Stimulated activated CD8-positive, alpha-beta memory T cell treated with anti-CD3 and anti-CD28 coated beads, Interleukin-12 subunit alpha, Interleukin-12 subunit beta, amount 100 ng/mL, for 1 hour (primary cell): ENCODE results near the gene INAFM1.

Experiments
- DNase-seq: peaks from one replicate; pipeline ENCODE4 v3.0.0-alpha.2; 2020; ENCODE audit warnings: low read depth

The INAFM1 gene

DNA sequence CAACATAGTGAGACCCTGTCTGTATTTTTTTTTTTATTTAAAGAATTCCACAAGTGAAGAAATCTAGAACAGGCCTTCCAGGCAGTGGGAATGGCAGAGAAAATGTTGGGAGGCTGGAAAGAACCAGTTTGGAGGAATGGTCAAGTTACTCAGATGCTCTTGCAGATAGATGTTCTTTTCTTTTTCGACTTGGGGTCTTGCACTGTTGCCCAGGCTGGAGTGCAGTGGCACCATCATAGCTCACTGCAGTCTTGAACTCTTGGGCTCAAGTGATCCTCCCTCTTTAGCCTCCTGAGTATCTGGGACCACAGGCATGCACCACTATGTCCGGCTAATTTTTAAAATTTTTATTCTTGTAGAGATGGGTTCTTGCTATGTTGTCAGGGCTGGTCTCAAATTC is 35.6 kb downstream of the INAFM1 start:
- no peak for DNase-seq

DNA sequence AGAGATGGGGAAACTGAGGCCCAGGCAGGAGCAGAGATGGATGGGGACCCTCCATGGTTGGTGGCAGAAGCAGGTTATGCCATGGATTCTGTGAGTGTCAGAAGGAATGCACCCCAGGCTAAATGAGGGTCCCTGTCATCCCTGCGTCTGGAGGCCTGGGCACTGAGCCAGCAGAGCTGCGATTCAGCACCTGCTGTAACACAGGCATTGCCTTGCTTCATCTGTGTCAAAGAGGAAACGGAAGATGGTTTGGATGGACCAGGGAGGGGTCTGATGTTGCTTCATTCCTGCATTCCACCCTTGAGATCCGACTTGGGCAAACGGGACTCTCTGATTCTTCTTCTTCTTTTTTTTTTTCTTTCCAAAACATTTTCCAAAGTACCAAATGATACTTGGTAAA is 36.1 kb downstream of the INAFM1 start:
- DNase-seq: no peak

DNA sequence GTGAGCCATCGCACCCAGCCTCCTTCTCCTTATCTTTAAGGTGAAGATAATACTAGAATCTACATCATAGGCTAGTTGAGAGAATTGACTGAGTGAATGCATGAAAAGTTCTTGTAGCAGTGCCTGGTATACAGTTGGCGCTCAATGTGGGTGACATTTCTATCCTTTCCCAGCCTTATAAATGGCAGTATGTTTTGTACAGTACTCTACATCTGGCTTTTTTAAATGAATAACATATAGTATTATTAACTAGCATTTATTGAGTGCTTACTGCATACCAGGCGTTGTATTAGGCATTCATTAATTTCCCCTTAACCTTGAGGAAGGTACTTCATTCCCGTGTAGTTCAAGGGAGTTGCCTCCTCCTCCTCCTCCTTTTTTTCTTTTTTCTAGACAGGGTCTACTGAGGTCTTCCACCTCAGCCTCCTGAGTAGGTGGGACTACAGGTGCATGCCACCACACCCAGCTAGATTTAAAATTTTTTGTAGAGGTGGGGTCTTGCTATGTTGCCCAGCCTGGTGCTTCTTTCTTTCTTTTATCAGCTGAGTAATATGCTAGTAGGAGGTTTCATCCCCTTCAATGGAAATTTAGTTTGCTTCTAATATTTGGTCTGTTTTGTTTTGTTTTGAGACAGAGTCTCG is 37.8 kb downstream of the INAFM1 start:
- no peak for DNase-seq

DNA sequence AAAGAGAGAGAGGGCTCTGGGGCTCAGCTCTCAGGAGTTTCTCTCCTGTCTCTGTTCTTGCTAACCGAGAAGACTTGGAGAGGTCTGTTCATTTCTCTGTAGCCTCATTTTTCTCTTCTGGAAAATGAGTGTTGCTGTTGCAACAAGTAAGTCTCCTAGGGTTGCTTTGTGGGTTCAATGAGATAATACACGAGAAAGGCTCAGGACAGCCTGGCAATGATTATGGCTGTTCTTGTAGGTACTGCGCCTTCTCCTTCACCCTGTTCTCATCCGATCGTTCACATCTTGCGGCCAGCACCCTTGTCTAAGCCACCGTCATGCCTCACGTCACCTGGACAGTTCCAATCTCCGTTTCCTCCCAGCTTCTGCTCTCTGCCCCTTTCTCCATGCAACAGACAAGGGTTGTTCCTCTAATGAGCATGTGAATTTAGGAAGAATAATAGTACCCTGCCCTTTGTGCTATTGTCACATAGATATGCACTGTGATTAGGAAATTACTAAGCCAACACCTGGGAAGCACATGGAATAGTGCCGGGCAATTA is 39.1 kb downstream of the INAFM1 start:
- DNase-seq: no peak

DNA sequence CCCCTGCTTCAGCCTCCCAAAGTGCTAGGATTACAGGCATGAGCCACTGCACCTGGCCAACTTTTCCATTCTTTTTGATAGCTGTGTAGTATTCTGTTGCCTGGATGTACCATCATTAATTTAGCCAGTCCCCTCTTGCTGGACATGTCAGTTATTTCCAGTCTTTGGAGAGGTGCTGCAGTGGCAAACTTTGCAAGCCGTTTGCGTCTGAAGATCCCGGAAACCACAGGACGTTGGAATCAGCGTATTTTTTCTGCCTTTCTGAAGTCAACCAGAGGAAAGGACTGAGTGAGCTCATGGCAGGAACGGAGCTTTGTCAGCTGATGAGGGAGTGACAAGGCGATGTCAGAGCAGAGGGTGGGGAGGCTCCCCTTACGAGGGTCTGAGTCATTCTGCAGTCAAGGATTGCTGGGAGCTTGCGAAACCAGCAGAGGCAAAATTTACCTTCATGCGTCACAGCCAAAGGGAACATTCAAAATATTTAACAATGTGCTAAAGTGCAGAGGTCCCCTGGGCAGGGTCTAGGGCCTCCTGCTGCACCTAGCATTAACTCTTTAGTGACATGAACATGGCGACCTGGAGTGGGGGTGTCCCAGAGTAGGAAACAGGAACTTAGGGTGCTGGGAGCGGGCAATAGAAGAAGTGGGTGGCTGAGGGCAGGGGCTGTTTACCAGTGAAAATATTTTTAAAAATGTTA is 40.6 kb downstream of the INAFM1 start:
- DNase-seq: no peak

DNA sequence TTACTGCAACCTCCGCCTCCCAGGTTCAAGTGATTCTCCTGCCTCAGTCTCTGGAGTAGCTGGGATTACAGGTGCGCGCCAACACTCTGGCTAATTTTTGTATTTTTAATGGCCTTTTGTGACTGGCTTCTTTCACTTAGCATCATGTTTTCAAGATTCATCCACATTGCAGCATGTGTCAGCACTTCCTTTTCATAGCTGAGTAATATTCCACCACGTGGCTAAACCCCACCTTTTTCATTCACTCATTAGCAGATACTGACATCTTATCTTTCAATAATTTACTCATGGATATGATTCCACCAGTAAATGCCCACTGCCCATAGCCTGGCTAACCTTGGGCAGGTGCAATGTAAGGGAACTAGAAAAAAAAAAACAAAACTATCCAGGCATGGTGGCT is 41.8 kb downstream of the INAFM1 start:
- no peak for DNase-seq

DNA sequence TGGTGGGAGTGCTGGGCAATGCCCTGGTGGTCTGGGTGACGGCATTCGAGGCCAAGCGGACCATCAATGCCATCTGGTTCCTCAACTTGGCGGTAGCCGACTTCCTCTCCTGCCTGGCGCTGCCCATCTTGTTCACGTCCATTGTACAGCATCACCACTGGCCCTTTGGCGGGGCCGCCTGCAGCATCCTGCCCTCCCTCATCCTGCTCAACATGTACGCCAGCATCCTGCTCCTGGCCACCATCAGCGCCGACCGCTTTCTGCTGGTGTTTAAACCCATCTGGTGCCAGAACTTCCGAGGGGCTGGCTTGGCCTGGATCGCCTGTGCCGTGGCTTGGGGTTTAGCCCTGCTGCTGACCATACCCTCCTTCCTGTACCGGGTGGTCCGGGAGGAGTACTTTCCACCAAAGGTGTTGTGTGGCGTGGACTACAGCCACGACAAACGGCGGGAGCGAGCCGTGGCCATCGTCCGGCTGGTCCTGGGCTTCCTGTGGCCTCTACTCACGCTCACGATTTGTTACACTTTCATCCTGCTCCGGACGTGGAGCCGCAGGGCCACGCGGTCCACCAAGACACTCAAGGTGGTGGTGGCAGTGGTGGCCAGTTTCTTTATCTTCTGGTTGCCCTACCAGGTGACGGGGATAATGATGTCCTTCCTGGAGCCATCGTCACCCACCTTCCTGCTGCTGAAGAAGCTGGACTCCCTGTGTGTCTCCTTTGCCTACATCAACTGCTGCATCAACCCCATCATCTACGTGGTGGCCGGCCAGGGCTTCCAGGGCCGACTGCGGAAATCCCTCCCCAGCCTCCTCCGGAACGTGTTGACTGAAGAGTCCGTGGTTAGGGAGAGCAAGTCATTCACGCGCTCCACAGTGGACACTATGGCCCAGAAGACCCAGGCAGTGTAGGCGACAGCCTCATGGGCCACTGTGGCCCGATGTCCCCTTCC is 45.5 kb downstream of the INAFM1 start:
- no peak for DNase-seq

DNA sequence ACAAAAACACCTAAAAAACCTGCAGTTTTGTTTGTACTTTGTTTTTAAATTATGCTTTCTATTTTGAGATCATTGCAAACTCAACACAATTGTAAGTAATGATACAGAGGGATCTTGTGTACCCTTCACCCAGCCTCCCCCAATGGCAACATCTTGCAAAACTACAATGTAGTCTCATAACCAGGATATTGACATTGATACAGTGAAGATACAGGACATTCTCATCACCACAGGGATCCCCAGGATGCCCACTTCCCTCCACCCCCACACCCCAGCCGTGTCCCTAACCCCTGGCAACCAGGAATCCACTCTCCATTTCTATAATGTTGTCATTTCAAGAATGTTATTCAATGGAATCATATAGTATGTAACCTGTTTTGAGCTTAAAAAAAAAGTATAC is 46.9 kb downstream of the INAFM1 start:
- DNase-seq: no peak

DNA sequence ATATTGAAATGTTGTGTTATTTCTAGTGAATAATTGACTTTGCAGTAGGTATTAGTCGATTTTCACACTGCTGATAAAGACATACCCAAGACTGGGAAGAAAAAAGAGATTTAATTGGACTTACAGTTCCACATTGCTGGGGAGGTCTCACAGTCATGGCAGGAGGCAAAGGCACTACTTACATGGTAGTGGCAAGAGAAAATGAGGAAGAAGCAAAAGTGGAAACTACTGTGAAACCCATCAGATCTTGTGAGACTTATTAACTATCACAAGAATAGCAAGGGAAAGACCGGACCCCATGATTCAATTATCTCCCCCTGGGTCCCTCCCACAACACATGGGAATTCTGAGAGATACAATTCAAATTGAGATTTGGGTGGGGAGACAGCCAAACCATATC is 47.4 kb downstream of the INAFM1 start:
- DNase-seq: no peak

DNA sequence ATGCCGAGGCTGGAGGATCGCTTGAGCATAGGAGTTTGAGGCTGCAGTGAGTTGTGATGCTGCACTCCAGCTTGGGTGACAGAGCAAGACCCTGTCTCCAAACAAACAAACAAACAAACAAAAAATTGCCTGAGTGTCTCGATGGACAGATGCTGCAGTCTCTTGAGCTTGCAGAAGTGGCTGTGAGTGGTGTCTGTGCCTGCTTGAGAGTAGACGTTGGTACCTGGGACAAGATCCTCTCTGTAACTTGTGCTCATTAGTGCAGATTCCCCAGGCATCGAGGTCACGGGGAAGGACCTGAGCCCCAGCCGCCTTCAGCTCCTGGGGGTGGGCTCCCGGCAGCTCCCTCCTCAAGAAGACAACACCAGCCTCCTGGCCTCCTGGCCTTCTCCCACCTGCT is 48.7 kb downstream of the INAFM1 start:
- no peak for DNase-seq

DNA sequence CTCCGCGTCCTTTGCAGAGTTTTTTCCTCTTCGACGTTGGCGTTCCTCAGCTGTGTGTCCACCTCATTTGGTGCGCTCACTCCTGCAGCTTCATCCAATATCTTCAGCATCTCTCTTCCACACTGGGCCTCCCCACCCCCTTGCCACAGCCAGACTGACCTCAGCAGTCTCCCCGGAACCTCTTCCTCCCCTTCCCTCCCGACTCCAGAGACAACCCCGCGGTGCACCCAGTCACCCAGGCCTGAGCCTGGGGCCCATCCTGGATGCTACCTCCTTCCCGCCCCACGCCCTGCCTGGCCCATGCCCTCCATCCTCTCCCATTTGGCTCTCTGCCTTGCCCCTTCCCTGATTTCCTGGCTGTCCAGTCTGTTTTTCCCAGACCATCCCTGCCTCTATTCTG is 49.2 kb downstream of the INAFM1 start:
- DNase-seq: no peak

DNA sequence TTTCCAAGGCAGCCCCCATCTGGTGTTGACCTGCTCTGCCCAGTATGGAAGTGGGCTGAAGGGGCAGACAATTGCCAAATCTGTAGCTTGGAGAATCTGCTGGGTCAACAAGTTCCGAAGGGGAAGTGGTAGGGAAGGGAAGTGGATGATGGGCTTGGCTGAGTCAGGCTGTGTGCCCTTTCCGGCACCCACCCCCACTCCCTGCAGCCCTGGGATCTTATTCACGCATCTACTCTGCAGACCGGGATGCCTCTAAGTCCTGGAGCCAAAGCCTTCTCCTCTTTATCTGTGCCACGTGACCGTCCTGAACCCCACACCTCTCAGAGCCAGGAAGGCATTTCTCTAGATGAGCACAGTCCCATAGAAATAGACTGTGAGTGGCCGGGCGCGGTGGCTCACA is 49.8 kb downstream of the INAFM1 start:
- DNase-seq: no peak
